Myocyte (in vitro differentiated cells): ENCODE results near the gene DDX11. TPM values are rescaled to one million over a fixed set of nuclear protein-coding genes. Genes with fewer than 3 reads are reported as not detected.
"Not testable (repeated sequence)": the region's sequence is repeated elsewhere in the genome, so short reads cannot be mapped to it uniquely, and the experiment has no call there.

Experiments
- DNase-seq: peaks from one replicate; pipeline ENCODE4 v3.0.0-alpha.2; 2012; ENCODE audit warnings: low read depth
- total RNA-seq: library from RNA; depleted of rRNA; stranded (reverse); fragments of >200 nt; gene quantifications from 2 replicates; pipeline ENCODE4 v1.2.3, GENCODE V29; 2014

Gene DDX11
- total RNA-seq, 1 donor from 2014 or later, result 23.7 TPM

DNA sequence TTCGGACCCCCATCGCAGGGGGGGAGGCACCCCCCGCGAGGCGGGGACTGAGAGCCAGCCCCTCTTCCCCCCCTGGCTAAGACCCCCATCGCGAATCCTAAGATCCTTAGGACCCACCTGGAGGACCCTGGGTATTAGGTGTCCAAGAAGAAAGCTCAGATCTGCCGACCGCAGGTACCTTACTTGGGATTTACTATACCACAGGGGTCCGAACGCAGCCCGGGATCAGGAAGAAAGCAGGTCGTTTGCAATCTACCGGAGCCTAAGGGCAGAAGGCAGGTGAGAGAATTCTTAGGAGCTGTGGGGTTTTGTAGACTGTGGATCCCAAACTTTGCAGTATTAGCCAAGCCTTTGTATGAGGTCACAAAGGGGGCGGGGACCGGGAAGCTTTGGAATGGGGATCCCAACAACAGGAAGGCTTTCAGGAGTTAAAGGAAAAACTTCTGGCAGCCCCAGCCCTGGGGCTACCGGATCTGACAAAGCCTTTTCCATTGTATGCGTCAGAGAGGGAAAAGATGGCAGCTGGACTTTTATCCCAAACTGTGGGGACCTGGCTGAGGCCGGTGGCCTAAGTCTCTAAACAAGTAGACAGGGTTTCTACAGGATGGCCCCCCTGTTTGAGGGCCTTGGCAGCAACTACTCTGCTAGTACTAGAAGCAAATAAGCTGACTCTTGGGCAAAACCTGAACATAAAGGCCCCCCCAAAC is 47.5 kb downstream of the DDX11 start:
- not testable (repeated sequence) for DNase-seq

GRCh38 chr12:31122481-31122880 is 48.8 kb downstream of the DDX11 start:
- DNase-seq, result no peak

GRCh38 chr12:31124158-31124557 is 50.5 kb downstream of the DDX11 start:
- not testable (repeated sequence) for DNase-seq

GRCh38 chr12:31125171-31125570 is 51.5 kb downstream of the DDX11 start:
- not testable (repeated sequence) for DNase-seq

DNA sequence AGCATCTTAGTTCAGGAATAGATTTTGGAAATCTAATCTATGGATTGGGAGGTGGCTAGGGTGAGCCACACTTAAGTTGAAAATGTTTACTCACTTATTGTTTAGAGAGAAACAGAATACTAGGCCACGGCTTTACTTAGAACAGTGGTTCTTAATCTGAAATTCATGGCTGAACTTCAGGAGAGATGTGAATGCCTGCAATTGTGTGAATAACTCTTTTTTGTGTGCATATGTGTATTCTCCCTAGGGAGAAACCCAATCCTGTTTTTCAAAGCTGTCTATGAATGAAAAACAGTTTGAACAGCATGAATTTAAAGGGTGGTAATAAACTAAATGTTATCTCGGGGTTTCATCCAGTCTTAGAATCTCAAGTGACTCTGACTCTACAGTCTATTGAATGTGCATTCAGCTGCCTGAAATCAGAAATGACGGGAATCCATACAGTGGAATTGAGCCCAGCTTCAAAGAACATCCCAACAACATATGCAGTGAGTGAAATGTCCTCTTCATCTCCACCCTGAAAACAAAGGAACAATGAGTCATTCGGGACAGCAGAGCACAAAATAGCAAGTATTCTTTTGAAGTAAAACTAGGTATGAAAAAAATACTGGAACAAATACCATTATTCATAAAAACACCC is 53.7 kb downstream of the DDX11 start:
- not testable (repeated sequence) for DNase-seq

DNA sequence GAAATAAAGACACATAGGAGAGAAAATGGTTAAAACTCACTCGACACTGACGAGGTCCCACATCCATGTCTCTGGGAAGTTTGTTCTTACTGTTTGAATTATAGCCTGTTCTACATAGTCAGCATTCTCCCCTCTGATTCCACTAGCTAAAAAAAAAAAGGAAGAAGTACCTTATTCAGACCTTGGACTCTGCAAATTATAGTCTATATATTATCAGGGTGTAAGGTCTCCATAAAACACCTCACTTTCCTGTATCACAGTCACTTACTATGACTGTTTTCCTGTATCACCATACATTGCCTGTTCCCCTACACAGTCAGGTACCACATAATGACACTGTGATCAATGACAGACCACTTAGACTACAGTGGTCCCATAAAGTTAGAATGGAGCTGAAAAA is 62.9 kb downstream of the DDX11 start:
- not testable (repeated sequence) for DNase-seq

GRCh38 chr12:31144768-31145167 is 71.1 kb downstream of the DDX11 start:
- DNase-seq, result not testable (repeated sequence)

DNA sequence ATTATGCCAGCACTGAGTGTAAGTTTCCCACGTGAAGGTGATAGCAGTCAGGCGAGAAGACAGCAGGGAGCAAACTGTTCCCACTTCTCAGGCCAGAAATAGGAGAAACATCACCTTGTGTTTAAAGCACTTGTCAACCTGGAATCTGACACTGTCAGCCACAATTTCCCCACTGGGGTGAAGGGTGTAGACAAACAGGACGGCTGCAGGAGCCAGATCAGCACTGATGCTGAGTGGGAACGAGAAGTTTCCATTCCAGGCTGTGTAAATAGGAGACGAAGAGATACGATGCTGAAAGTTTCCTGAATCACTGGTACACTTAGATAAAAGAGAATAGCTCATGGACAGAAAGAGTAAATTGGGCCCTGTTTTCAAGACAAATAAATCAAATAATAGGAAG is 71.6 kb downstream of the DDX11 start:
- not testable (repeated sequence) for DNase-seq

- not testable (repeated sequence) for DNase-seq
Observed at GRCh38 chr12:31147415-31147814, 73.8 kb downstream of the DDX11 start.

DNA sequence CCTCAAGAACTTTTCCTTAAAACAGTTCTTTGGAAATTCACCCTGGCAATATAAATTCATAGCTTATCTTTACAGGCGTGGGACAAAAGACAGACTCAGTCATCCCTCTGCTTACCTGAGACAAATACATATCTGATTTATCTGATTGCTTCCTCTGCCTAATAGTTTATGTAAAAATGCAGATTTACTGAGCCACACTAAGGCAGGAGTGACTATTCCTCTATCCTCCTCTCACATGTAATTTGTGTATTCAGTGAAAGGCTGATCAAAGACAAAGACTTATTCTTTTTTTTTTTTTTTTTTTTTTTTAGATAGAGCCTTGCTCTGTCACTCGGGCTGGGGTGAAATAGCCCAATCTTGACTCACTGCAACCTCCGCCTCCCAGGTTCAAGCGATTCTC is 77.1 kb downstream of the DDX11 start:
- DNase-seq, result not testable (repeated sequence)

Other genes with a start within 250 kb of the DDX11 start
- 0.16 TPM in 2 replicates for gene TSPAN11, start 147.1 kb upstream of the DDX11 start, total RNA-seq